HG02885 (cell line): Measurements from ENCODE around the gene CFAP70.

ENCODE experiments used
- ATAC-seq: cut with Tn5 transposase; IDR thresholded peaks from one replicate; pipeline ENCODE4 v1.9.1; 2021; ENCODE audit warnings: mild to moderate bottlenecking; ENCODE audit not compliant: unreplicated experiment, poor library complexity

CFAP70 gene

DNA sequence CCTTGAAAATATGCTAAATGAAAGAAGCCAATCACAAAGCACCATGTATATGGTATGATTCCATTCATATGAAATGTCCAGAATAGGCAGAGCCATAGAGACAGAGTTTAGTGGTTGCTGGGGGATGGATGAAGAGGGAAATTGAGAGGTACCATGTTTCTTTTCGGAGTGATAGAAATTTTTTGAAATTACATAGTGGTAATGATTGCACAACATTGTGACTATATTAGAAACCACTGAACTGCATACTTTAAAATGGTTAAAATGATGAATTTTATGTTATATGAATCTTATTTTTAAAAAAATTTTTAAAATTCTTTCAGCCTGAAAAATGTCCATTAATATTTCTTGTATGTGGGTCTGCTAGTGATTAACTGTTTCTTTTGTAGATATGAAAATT, 137.7 kb downstream of the CFAP70 start:
- ATAC-seq, result no peak

DNA sequence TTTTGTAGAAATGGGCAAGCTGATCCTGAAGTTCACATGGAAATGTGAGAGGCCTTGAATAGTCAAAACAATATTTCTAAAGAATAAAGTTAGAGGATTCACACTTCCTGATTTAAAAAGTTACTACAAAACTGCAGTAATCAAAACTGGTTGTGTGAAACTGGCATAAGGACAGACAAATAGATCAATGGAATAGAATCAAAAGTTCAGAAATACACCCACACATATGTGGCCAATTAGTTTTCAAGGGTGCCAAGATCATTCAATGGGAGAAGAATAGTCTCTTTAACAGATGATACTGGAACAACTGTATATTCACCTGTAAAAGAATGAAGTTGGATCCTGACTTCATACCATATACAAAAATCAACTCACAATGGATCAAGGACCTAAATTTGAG, 139.3 kb downstream of the CFAP70 start:
- no peak for ATAC-seq

DNA sequence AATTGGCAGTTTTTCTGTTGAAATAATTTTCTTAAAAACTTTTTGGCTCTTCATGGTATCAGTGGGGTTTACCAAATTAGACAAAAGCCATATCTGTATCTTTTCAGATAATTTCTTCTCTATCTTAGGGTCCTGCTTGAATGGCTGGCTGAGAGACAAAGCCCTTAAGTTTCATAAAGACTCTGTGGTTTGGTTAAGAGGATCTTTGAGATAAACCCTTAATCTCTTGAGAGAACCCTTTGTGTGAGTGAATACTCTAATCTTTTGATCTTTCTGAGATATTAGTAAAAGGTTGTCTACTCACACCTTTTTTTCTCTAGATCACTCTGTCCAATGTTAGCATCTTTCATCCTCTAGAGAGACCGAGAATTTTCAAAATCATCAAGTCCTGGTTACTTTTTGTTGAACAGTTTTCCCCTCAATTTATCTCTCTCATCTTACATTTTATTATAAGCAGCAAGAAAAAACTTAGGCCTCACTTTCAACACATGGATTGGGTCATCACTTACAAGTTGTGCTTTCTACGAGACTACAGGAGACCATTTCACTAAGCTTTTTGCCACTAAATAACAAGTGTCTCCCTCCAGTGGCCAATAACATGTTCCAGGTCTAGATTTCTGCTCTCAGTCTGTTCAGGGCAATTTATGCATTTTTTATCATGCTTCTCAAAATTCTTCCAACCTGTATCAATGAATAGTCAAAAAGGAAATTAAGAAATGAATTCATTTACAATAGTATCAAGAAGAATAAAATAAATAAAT, 140.1 kb downstream of the CFAP70 start:
- ATAC-seq, result no peak

DNA sequence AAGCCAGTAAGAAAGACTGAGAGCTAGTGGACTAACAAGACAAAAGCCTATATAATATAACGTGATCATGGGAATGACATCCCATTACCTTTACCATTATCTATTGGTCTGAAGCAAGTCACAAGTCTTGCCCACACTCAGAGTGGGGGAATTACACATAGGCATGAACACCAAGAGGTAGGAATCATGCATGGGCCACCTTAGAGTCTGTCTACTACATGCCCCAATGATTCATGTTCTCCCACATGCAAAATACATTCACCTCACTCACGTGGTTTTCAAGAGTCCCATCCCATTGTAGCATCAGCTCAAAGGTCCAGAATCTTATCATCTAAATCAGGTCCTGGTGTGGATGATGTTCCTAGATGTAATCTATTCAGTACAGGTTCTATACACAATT, 141.0 kb downstream of the CFAP70 start:
- no peak for ATAC-seq

DNA sequence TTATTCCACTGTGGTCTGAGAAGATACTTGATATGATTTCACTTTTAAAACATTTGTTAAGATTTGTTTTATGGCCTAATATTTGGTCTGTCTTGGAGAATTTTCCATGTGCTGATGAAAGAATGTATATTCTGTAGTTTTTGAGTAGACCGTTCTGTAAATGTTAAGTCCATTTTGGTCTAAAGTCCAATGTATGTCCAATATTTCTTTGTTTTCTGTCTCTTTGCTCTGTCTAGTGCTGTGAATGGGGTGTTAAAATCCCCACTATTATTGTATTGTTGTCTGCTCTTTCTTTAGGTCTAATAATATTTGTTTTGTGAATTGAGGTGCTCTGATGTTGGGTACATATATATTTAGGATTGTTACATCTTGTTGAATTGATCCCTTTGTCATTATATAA, 142.9 kb downstream of the CFAP70 start:
- ATAC-seq, result no peak

DNA sequence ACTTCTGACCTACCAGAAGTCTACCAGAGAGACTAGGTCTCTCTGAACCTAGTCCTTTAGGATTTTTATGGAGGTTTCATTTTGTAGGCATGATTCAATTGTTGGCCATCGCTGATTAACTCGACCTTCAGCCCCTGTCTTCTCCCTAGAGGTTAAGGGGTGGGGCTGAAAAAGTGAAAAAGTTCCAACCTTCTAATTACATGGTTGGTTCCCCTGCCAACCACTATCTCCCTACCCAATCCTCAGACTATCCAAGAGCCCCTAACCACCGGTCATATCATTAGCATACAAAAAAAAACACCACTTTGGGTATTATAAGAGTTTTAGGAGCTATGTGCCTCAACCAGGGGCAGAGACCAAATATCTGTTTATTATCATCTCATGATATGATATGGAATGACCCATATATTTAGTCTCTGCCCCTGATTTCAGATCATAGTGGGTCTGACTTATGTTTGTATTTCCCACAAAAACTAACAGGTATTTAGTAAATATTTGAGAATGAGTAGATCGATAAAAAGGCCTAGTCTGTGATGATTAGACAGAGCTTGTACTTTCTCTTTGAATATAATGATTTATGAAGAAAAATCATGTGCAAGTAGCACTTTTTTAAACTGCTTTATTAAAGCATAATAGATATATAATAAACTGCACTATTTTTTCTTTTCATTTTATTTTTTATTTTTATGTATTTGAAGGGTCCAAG, 147.4 kb downstream of the CFAP70 start:
- no peak for ATAC-seq

DNA sequence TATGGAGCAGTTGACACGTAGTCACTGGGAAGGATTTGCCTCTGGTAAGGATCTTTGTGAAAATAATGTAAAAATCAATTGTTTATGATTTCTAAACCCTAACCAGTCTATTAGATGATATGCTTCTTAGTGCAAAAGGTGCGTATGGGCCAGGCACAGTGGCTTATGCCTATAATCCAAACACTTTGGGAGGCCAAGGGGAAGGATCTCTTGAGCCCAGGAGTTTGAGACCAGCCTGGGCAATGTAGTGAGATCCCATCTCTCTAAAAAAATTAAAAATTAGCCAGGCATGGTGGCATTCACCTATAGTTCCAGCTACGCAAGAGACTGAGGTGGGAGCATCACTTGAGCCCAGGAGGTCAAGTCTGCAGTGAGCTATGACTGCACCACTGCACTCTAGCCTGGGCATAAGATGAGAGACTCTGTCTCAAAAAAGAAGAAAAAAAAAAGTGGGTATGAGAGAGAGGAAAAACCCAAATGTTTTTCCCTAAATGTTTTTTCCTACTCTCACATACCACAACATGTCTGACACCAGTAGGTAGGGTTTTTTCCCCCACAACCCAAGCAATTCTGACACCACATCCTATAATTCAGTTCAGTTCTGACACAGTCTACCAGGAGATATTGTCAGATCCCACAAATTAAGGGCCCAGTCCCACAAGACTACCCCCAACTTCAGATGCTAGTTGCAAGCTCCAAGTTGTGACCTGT, 148.1 kb downstream of the CFAP70 start:
- ATAC-seq, result no peak

DNA sequence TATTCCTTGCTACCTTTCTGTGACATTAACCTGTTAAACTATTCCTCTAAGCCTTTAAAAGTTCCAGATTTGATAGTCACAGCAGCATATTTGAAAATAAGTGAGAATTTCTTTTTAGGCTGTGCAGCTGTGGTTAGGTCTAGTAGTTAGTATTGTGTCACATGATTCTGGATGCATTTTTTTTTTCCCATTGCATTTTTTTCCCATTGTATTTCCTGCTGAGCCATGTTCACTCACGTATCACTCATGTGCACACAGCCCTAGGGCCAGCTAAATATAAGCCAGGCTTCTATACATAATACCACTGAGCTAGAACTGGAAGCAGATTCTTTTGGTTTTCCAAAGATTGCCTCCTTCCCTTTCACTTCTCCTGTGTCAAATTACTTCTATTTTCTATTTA, 149.0 kb downstream of the CFAP70 start:
- ATAC-seq, result no peak

DNA sequence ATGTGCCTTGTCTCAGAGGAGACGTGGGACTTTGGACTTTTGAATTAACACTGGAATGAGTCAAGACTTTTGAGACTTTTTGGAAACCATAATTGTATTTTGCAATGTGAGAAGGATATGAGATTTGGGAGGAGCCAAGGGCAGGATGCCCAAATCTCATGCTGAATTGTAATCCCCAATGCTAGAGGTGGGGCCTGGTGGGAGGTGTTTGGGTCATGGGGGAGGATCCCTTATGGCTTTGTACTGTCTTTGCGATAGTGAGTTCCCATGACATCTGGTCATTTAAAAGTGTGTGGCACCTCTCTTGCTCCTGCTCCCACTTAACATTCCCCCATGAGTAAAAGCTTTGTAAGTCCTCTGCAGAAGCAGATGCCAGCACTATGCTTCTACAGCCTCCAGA, 150.8 kb downstream of the CFAP70 start:
- no peak for ATAC-seq

DNA sequence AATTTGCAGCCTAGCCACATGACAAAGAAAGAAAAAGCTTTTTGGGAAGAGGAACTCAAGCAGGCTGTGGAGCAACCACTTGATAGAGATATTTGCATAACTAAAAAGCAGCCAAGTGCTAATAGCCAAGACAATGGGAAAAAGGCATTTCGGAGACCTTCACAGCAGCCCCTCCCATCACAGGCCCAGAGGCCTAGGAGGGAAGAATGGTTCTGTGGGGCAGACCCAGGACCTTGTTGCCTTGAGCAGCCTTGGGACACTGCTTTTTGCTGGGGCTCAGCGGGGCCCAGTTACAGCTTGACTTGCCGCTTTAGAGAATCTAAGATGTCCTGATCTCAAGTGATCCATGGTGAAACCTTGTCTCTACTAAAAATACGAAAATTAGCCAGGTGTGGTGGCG, 152.3 kb downstream of the CFAP70 start:
- ATAC-seq, result no peak

DNA sequence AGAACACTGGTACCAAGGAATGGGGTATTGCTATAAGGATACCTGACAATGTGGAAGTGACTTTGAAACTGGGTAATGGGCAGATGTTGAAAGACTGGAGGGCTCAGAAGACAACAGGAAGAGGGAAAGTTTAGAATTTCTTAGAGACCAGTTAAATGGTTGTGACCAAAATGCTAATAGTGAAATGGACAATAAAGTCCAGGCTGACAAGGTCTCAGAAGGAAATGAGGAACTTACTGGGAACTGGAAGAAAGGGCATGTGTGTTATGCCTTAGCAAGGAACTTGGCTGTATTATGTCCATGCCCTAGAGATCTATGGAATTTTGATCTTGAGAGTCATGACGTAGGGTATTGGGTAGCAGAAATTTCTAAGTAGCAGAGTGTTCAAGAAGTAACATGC, 152.8 kb downstream of the CFAP70 start:
- no peak for ATAC-seq

DNA sequence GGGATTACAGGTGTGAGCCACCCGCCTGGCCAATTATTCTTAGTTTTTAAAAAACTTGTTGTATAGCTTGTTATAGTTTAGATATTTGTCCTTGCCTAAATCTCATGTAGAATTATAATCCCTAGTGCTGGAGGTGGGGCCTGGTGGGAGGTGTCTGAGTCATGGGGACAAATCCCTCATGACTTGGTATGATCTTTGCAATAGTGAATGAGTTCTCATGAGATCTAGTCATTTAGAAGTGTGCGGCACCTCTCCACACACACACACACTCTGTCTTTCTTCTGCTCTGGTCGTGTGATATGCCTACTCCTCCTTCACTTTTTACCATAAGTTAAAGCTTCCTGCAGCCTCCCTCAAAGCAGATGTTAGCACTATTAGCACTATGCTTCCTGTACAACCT, 153.6 kb downstream of the CFAP70 start:
- no peak for ATAC-seq
